Measurements from ENCODE around the gene CORO7. TPM values are rescaled to one million over a fixed set of nuclear protein-coding genes. Genes with fewer than 3 reads are reported as not detected.

CORO7 gene
- total and polyA plus RNA-seq, 9 of the 15 experiments (the other 6 are each of a cell fraction or from before 2014, with no cell fraction given), result 0.45 to 77.2 (median 18.7) TPM

GRCh38 chr16:4371357-4372000, 44.9 kb downstream of the CORO7 start, which contains the start of gene VASN (continued):
- no peak for TF ChIP-seq ZNF316 (IDR thresholded peaks at IDR 0.05)
- TF ChIP-seq, protein P1, sequence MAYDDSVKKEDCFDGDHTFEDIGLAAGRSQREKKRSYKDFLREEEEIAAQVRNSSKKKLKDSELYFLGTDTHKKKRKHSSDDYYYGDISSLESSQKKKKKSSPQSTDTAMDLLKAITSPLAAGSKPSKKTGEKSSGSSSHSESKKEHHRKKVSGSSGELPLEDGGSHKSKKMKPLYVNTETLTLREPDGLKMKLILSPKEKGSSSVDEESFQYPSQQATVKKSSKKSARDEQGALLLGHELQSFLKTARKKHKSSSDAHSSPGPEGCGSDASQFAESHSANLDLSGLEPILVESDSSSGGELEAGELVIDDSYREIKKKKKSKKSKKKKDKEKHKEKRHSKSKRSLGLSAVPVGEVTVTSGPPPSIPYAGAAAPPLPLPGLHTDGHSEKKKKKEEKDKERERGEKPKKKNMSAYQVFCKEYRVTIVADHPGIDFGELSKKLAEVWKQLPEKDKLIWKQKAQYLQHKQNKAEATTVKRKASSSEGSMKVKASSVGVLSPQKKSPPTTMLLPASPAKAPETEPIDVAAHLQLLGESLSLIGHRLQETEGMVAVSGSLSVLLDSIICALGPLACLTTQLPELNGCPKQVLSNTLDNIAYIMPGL (CRISPR knock-in tag; IDR thresholded peaks at IDR 0.05), result no peak
- no peak for TF ChIP-seq ATF1 (CRISPR knock-in tag; IDR thresholded peaks at IDR 0.05)
- TF ChIP-seq ATF1 (tag; IDR thresholded peaks at IDR 0.05), result 0 out of 2 replicates have a peak, but pooled peaks have one; percentile 20
- no peak for TF ChIP-seq HMGN3 (IDR thresholded peaks at IDR 0.05; ENCODE audit: borderline replicate concordance, extremely low read depth, insufficient read length, low read depth, low read length)
- TF ChIP-seq CXXC5 (CRISPR knock-in tag; IDR thresholded peaks at IDR 0.05), result peak; percentile 67; the same call in 1 of the 2 replicates
- no peak for TF ChIP-seq ESRRB (CRISPR knock-in tag; IDR thresholded peaks at IDR 0.05; ENCODE audit: borderline replicate concordance)
- TF ChIP-seq SRSF7 (optimal IDR thresholded peaks at IDR 0.05; ENCODE audit: low read depth, low read length), result no peak
- no peak for TF ChIP-seq ZNF124 (CRISPR knock-in tag; IDR thresholded peaks at IDR 0.05)

Measured in K562 (cell line).